Measurements from ENCODE around the gene ZNF140.
A peak's percentile ranks its signal among the peaks of the same experiment; 100 is the strongest.

Gene ZNF140

GRCh38 chr12:133130038-133130807 is 49.5 kb downstream of the ZNF140 start, which contains the start of the genes ZNF10 and ZNF891:
TSS of gene ZNF10 (plus strand) at chr12:133130627. CDS start at chr12:133144493, 13,866 bp downstream.
TSS of gene ZNF891 (minus strand) at chr12:133130274. CDS start at chr12:133121918, 8,356 bp downstream.
- DNase-seq (ENCODE audit: low read depth): peak; percentile 97

DNA sequence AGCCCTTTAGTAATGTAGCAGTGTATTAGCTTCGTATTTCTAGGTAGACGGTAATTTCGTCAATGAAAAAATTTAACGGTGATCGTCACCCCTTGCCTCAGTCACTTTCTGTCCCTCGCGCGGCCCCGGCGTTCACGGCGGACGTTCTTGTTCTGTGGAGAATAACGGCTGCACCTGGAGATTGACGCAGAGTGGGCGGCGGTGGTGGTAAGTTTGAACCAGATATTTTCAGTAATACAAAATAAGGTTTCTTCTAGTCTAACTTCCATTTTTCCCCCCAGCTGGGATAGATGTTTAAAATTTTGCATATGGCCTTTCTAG is 50.0 kb downstream of the ZNF140 start:
- no peak for DNase-seq (ENCODE audit: low read depth)

DNA sequence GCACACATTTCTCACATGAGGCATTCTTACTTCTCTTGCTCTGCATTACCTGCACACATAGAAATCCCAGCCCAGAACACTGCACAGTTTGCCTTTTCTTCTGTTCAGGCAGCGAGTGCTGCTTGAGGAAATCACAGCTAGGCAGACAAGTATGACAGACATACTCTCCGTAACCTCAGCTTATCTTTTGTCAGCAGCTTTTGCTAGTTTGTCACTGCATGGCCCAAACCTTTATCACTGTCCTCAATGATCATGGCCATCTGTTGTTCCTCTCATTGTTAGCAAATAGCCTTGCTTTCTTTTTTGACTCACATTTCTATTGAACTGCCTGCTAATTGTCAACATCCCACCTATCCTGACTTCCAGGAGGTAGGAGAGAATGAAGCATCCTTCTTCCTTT is 55.0 kb downstream of the ZNF140 start:
- DNase-seq (ENCODE audit: low read depth): no peak

- DNase-seq (ENCODE audit: low read depth): no peak
Measured at GRCh38 chr12:133145981-133146380, 65.3 kb downstream of the ZNF140 start.

DNA sequence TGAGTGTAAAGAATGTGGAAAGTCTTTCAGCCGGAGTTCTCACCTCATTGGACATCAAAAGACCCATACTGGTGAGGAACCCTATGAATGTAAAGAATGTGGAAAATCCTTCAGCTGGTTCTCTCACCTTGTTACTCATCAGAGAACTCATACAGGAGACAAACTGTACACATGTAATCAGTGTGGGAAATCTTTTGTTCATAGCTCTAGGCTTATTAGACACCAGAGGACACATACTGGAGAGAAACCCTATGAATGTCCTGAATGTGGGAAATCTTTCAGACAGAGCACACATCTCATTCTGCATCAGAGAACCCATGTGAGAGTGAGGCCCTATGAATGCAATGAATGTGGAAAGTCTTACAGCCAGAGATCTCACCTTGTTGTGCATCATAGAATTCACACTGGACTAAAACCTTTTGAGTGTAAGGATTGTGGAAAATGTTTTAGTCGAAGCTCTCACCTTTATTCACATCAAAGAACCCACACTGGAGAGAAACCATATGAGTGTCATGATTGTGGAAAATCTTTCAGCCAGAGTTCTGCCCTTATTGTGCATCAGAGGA is 75.5 kb downstream of the ZNF140 start:
- DNase-seq (ENCODE audit: low read depth): no peak
